HCT116 (cell line): Measurements from ENCODE around the gene SETDB1. TPM values are rescaled to one million over a fixed set of nuclear protein-coding genes. Genes with fewer than 3 reads are reported as not detected.

Experiments
- ATAC-seq: fragments of 200-7000 bp; cut with Tn5 transposase; 2 replicates; pipeline ENCODE4 v1.9.1; 2020; ENCODE audit warnings: mild to moderate bottlenecking, moderate library complexity
- BruUV-seq: library from RNA; stranded (reverse); fragments of 400-500 nt; replicated peaks from 2 replicates; lab custom pipeline; 2021; lab: Mats Ljungman, UMichigan
- CTCF ChIA-PET: fragments of 300-600 bp; sonication (Branson Sonifier 250); formaldehyde crosslinking; loops from one replicate; lab custom pipeline; 2021; ENCODE audit warnings: antibody characterized with exemption; lab: Charles Lee
- POLR2A ChIA-PET: fragments of 300-600, 350-600 bp; sonication (Branson Sonifier 250); formaldehyde crosslinking; loops from one replicate; lab custom pipeline; 2021; ENCODE audit warnings: antibody characterized with exemption; lab: Charles Lee
- RAD21 ChIA-PET, 2 experiments: fragments of 300-600 bp; sonication (Branson Sonifier 250); formaldehyde crosslinking; loops; one replicate each; lab custom pipeline; 2023; ENCODE audit warnings: low total read pairs in 2 of 2; ENCODE audit not compliant: uncharacterized antibody in 2 of 2, unreplicated experiment in 2 of 2, low non-redundant PET in 1 of 2; lab: Charles Lee
- DNase-seq: peaks from one replicate; pipeline ENCODE4 v3.0.0-alpha.2; 2010; ENCODE audit warnings: low read depth, low spot score
- H2AFZ ChIP-seq: fragments of 200-600 bp; shearing (Covaris generic), sonication (generic); 2 replicates; pipeline ENCODE4 v1.6.1; 2017; ENCODE audit warnings: low read depth, mixed run types, mixed read lengths, antibody characterized with exemption, low read length; ENCODE audit not compliant: poor library complexity, severe bottlenecking
- H3K27ac ChIP-seq: 2 replicates; pipeline ENCODE4 v1.5.1; 2012; ENCODE audit warnings: low read depth, low read length
- H3K27me3 ChIP-seq: fragments of 200-600 bp; sonication (generic); 2 replicates; pipeline ENCODE4 v1.6.1; 2016; ENCODE audit warnings: mixed run types, low read length, mixed read lengths; ENCODE audit not compliant: insufficient read depth
- H3K36me3 ChIP-seq, 2 experiments: fragments of 200-500 bp in 1 of 2; fragments of 200-600 bp in 1 of 2; sonication (Bioruptor generic) in 1 of 2; sonication (generic) in 1 of 2; 2 replicates each; pipeline versions ENCODE4 v1.5.1 to v1.6.1; 2014 to 2016; ENCODE audit warnings: low read length in 2 of 2, inconsistent platforms in 1 of 2, mixed read lengths in 1 of 2, mixed run types in 1 of 2; ENCODE audit not compliant: insufficient read depth in 2 of 2, control insufficient read depth in 1 of 2
- H3K4me1 ChIP-seq, 2 experiments: fragments of 200-600 bp in 1 of 2; sonication (generic) in 1 of 2; 2 replicates each; pipeline versions ENCODE4 v1.5.1 to v1.6.1; 2012 to 2017; ENCODE audit warnings: low read length in 2 of 2, inconsistent platforms in 1 of 2, mild to moderate bottlenecking in 1 of 2, mixed read lengths in 1 of 2, mixed run types in 1 of 2, moderate library complexity in 1 of 2; ENCODE audit not compliant: insufficient read depth in 2 of 2, control insufficient read depth in 1 of 2
- H3K4me2 ChIP-seq: fragments of 200-600 bp; sonication (generic); 2 replicates; pipeline ENCODE4 v1.6.1; 2017; ENCODE audit warnings: mixed run types, low read length, mixed read lengths
- H3K4me3 ChIP-seq, 2 experiments: fragments of 200-600 bp in 1 of 2; sonication (generic) in 1 of 2; replicated peaks in 1 of 2; 2 replicates each; pipeline ENCODE4 v1.5.1; 2011 to 2016; ENCODE audit warnings: low read length in 2 of 2, control low read depth in 1 of 2, low read depth in 1 of 2, mild to moderate bottlenecking in 1 of 2, mixed read lengths in 1 of 2, mixed run types in 1 of 2
- H3K79me2 ChIP-seq: fragments of 200-600 bp; sonication (generic); 2 replicates; pipeline ENCODE4 v1.6.1; 2017; ENCODE audit warnings: mild to moderate bottlenecking, mixed run types, low read length, moderate library complexity, mixed read lengths; ENCODE audit not compliant: insufficient read depth
- H3K9ac ChIP-seq: fragments of 200-600 bp; sonication (generic); 2 replicates; pipeline ENCODE4 v1.6.1; 2016; ENCODE audit warnings: low read length, mixed read lengths
- H3K9me2 ChIP-seq: fragments of 200-600 bp; sonication (generic), shearing (Covaris generic); 2 replicates; pipeline ENCODE4 v1.6.1; 2017; ENCODE audit warnings: mixed run types, mild to moderate bottlenecking, moderate library complexity; ENCODE audit not compliant: insufficient read depth
- H3K9me3 ChIP-seq, 2 experiments: fragments of 200-500 bp in 1 of 2; fragments of 200-600 bp in 1 of 2; sonication (Bioruptor generic) in 1 of 2; sonication (generic) in 1 of 2; 2 replicates each; pipeline ENCODE4 v1.6.1; 2014 to 2017; ENCODE audit warnings: low read length in 2 of 2, mixed read lengths in 2 of 2, inconsistent platforms in 1 of 2, low read depth in 1 of 2, mild to moderate bottlenecking in 1 of 2, mixed run types in 1 of 2, moderate library complexity in 1 of 2; ENCODE audit not compliant: control insufficient read depth in 1 of 2, insufficient read depth in 1 of 2
- H4K20me1 ChIP-seq: fragments of 200-600 bp; sonication (generic), shearing (Covaris generic); 2 replicates; pipeline ENCODE4 v1.6.1; 2017; ENCODE audit warnings: mixed run types, mild to moderate bottlenecking, moderate library complexity; ENCODE audit not compliant: insufficient read depth
- ATF3 ChIP-seq: IDR thresholded peaks from 2 replicates; pipeline ENCODE4 v1.6.1; 2012
- CEBPB ChIP-seq: IDR thresholded peaks from 2 replicates; pipeline ENCODE4 v1.6.1; 2012; ENCODE audit warnings: low read depth
- ELF1 ChIP-seq: IDR thresholded peaks from 2 replicates; pipeline ENCODE4 v1.6.1; 2012; ENCODE audit warnings: low read depth, borderline replicate concordance
- EZH2phosphoT487 ChIP-seq: fragments of 200-600 bp; IDR thresholded peaks from 2 replicates; pipeline ENCODE4 v1.6.1; 2018; ENCODE audit warnings: antibody characterized with exemption, borderline replicate concordance
- JUND ChIP-seq: IDR thresholded peaks from 2 replicates; pipeline ENCODE4 v1.6.1; 2012
- POLR2AphosphoS5 ChIP-seq: IDR thresholded peaks from 2 replicates; pipeline ENCODE4 v1.6.1; 2011; ENCODE audit warnings: mild to moderate bottlenecking, low read depth, low read length, moderate library complexity
- RAD21 ChIP-seq: IDR thresholded peaks from 2 replicates; pipeline ENCODE4 v1.6.1; 2012; ENCODE audit warnings: low read depth, mild to moderate bottlenecking
- SIN3A ChIP-seq: IDR thresholded peaks from 2 replicates; pipeline ENCODE4 v1.6.1; 2012; ENCODE audit warnings: low read depth
- SP1 ChIP-seq: IDR thresholded peaks from 2 replicates; pipeline ENCODE4 v1.6.1; 2012; ENCODE audit warnings: low read depth
- SRF ChIP-seq: IDR thresholded peaks from 2 replicates; pipeline ENCODE4 v1.6.1; 2012; ENCODE audit warnings: low read depth
- YY1 ChIP-seq: IDR thresholded peaks from 2 replicates; pipeline ENCODE4 v1.6.1; 2011; ENCODE audit warnings: low read length, low read depth, moderate library complexity, mild to moderate bottlenecking; ENCODE audit not compliant: insufficient replicate concordance; ENCODE audit errors: extremely low read depth
- ZBTB33 ChIP-seq: IDR thresholded peaks from 2 replicates; pipeline ENCODE4 v1.6.1; 2011; ENCODE audit warnings: mild to moderate bottlenecking, low read length, moderate library complexity; ENCODE audit not compliant: insufficient replicate concordance; ENCODE audit errors: extremely low read depth
- intact Hi-C: fragments of 100-400 bp; cut with micrococcal nuclease; formaldehyde crosslinking; loops from 2 replicates; pipeline ENCODE4 v1.10.0; 2022
- total RNA-seq: library from RNA; stranded (reverse); gene quantifications from one replicate; pipeline ENCODE4 v1.2.1, GENCODE V29; 2021; ENCODE audit not compliant: unreplicated experiment
- TF ChIP-seq, protein P1 (sequence below): IDR thresholded peaks from 2 replicates; pipeline ENCODE4 v1.6.1; 2012; ENCODE audit warnings: low read depth
- TF ChIP-seq, protein P2 (sequence below), 3 experiments: fragments of 200-600 bp in 1 of 3; sonication (generic) in 1 of 3; IDR thresholded peaks in 2 of 3; conservative IDR thresholded peaks in 1 of 3; 2 replicates each; pipeline ENCODE4 v1.5.1; 2012 to 2017; ENCODE audit warnings: low read depth in 2 of 3, low read length in 2 of 3, antibody characterized with exemption in 1 of 3, borderline replicate concordance in 1 of 3, control low read depth in 1 of 3, mild to moderate bottlenecking in 1 of 3, mixed read lengths in 1 of 3, mixed run types in 1 of 3, moderate library complexity in 1 of 3; ENCODE audit not compliant: insufficient read depth in 1 of 3

The SETDB1 gene
- total RNA-seq, 1 experiment from 2014 or later: 54.3 TPM

GRCh38 chr1:150902751-150903150, 23.4 kb upstream of the SETDB1 start:
- Histone ChIP-seq H3K9ac (no peak overlapping the region), H3K4me1 (no peaks in the 10 kb centered on the region), H4K20me1 (no peaks in the 10 kb centered on the region), H2AFZ (no peak overlapping the region), H3K79me2 (no peaks in the 10 kb centered on the region), H3K4me2 (no peak overlapping the region), H3K9me3 (no peaks in the 10 kb centered on the region), H3K27ac (no peak overlapping the region), H3K9me2 (no peaks in the 10 kb centered on the region), H3K36me3 (no peaks in the 10 kb centered on the region), H3K4me3 (no peak overlapping the region), H3K27me3 (no peaks in the 10 kb centered on the region)
- no peak for DNase-seq
- no TSS peak for BruUV-seq
- intact Hi-C loops: no loop called here
- no peak for TF ChIP-seq SRF
- no peak for TF ChIP-seq EZH2phosphoT487
- no peak for TF ChIP-seq JUND
- no peak for TF ChIP-seq RAD21
- no peak for TF ChIP-seq YY1
- no peak for TF ChIP-seq POLR2AphosphoS5
- ChIA-PET RAD21 (no interaction called here), CTCF (no interaction called here), POLR2A (no interaction called here)
- ATAC-seq: no peak

GRCh38 chr1:150905301-150905700, 20.9 kb upstream of the SETDB1 start:
- no peaks in the 10 kb centered on the region for H3K4me1 ChIP-seq
- H3K27me3 ChIP-seq: no peaks in the 10 kb centered on the region
- no peaks in the 10 kb centered on the region for H3K9me2 ChIP-seq
- POLR2A ChIA-PET: no interaction called here
- RAD21 ChIA-PET: no interaction called here
- H3K9me3 ChIP-seq: no peaks in the 10 kb centered on the region
- H3K27ac ChIP-seq: no peak overlapping the region
- H3K36me3 ChIP-seq: no peaks in the 10 kb centered on the region
- no peak overlapping the region for H3K4me2 ChIP-seq
- CTCF ChIA-PET: no interaction called here
- BruUV-seq: no TSS peak
- no peak overlapping the region for H3K4me3 ChIP-seq
- intact Hi-C loops: no loop called here
- H4K20me1 ChIP-seq: no peaks in the 10 kb centered on the region
- DNase-seq: no peak
- H3K79me2 ChIP-seq: no peaks in the 10 kb centered on the region
- H3K9ac ChIP-seq: no peak overlapping the region
- ATAC-seq: no peak
- no peak overlapping the region for H2AFZ ChIP-seq
- TF ChIP-seq, protein P1, sequence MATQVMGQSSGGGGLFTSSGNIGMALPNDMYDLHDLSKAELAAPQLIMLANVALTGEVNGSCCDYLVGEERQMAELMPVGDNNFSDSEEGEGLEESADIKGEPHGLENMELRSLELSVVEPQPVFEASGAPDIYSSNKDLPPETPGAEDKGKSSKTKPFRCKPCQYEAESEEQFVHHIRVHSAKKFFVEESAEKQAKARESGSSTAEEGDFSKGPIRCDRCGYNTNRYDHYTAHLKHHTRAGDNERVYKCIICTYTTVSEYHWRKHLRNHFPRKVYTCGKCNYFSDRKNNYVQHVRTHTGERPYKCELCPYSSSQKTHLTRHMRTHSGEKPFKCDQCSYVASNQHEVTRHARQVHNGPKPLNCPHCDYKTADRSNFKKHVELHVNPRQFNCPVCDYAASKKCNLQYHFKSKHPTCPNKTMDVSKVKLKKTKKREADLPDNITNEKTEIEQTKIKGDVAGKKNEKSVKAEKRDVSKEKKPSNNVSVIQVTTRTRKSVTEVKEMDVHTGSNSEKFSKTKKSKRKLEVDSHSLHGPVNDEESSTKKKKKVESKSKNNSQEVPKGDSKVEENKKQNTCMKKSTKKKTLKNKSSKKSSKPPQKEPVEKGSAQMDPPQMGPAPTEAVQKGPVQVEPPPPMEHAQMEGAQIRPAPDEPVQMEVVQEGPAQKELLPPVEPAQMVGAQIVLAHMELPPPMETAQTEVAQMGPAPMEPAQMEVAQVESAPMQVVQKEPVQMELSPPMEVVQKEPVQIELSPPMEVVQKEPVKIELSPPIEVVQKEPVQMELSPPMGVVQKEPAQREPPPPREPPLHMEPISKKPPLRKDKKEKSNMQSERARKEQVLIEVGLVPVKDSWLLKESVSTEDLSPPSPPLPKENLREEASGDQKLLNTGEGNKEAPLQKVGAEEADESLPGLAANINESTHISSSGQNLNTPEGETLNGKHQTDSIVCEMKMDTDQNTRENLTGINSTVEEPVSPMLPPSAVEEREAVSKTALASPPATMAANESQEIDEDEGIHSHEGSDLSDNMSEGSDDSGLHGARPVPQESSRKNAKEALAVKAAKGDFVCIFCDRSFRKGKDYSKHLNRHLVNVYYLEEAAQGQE: no peak
- no peak for TF ChIP-seq ZBTB33
- no peak for TF ChIP-seq SP1
- TF ChIP-seq RAD21: no peak
- no peak for TF ChIP-seq ATF3
- no peak for TF ChIP-seq SIN3A
- TF ChIP-seq, protein P2, sequence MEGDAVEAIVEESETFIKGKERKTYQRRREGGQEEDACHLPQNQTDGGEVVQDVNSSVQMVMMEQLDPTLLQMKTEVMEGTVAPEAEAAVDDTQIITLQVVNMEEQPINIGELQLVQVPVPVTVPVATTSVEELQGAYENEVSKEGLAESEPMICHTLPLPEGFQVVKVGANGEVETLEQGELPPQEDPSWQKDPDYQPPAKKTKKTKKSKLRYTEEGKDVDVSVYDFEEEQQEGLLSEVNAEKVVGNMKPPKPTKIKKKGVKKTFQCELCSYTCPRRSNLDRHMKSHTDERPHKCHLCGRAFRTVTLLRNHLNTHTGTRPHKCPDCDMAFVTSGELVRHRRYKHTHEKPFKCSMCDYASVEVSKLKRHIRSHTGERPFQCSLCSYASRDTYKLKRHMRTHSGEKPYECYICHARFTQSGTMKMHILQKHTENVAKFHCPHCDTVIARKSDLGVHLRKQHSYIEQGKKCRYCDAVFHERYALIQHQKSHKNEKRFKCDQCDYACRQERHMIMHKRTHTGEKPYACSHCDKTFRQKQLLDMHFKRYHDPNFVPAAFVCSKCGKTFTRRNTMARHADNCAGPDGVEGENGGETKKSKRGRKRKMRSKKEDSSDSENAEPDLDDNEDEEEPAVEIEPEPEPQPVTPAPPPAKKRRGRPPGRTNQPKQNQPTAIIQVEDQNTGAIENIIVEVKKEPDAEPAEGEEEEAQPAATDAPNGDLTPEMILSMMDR (IDR thresholded peaks at IDR 0.05 in 2 of 3, conservative IDR thresholded peaks at IDR 0.05 in 1 of 3; ENCODE audit: borderline replicate concordance in 1 of 3, insufficient read depth in 1 of 3, low read depth in 2 of 3, low read length in 2 of 3): no peak
- TF ChIP-seq ELF1: no peak
- no peak for TF ChIP-seq CEBPB
- TF ChIP-seq JUND: no peak
